Osteoblast (primary cell): Measurements from ENCODE around the gene PRPSAP1. TPM values are rescaled to one million over a fixed set of nuclear protein-coding genes. Genes with fewer than 3 reads are reported as not detected.
"Not testable (repeated sequence)": the region's sequence is repeated elsewhere in the genome, so short reads cannot be mapped to it uniquely, and the experiment has no call there.

Experiments used
- DNase-seq: peaks from one replicate; pipeline ENCODE4 v3.0.0; 2011; ENCODE audit warnings: low spot score, mixed read lengths; ENCODE audit not compliant: insufficient read length; ENCODE audit errors: missing footprints
- H2AFZ ChIP-seq: 2 replicates; pipeline ENCODE4 v1.6.0; 2011; ENCODE audit warnings: mild to moderate bottlenecking, low read length
- H3K27ac ChIP-seq: 2 replicates; pipeline ENCODE4 v1.5.1; 2011; ENCODE audit warnings: mild to moderate bottlenecking, low read depth, low read length, moderate library complexity
- H3K27me3 ChIP-seq: 2 replicates; pipeline ENCODE4 v1.6.0; 2012; ENCODE audit warnings: mild to moderate bottlenecking, control low read depth, inconsistent platforms, low read length, moderate library complexity; ENCODE audit not compliant: insufficient read depth
- H3K36me3 ChIP-seq: 2 replicates; pipeline ENCODE4 v1.5.1; 2011; ENCODE audit warnings: mild to moderate bottlenecking, low read length, control low read depth, moderate library complexity; ENCODE audit not compliant: insufficient read depth
- H3K4me1 ChIP-seq: 2 replicates; pipeline ENCODE4 v1.5.1; 2011; ENCODE audit warnings: mild to moderate bottlenecking, low read length, control low read depth, moderate library complexity; ENCODE audit not compliant: insufficient read depth
- H3K4me2 ChIP-seq: 2 replicates; pipeline ENCODE4 v1.6.0; 2011; ENCODE audit warnings: mild to moderate bottlenecking, low read length; ENCODE audit not compliant: insufficient read depth
- H3K4me3 ChIP-seq: fragments of 200-600 bp; sonication (generic); 3 replicates; pipeline ENCODE4 v1.5.1; 2012; ENCODE audit warnings: mild to moderate bottlenecking, low read length, inconsistent platforms; ENCODE audit not compliant: insufficient read depth
- H3K79me2 ChIP-seq: 2 replicates; pipeline ENCODE4 v1.6.0; 2012; ENCODE audit warnings: mild to moderate bottlenecking, low read length, control low read depth, inconsistent platforms; ENCODE audit not compliant: insufficient read depth
- H3K9me3 ChIP-seq: 2 replicates; pipeline ENCODE4 v1.5.1; 2011; ENCODE audit warnings: low read depth, low read length, control low read depth
- H4K20me1 ChIP-seq: 2 replicates; pipeline ENCODE4 v1.6.0; 2012; ENCODE audit warnings: mild to moderate bottlenecking, low read length, control low read depth; ENCODE audit not compliant: insufficient read depth
- CTCF ChIP-seq: IDR thresholded peaks from 2 replicates; pipeline ENCODE4 v1.5.1; 2011; ENCODE audit warnings: mild to moderate bottlenecking, low read depth, low read length, moderate library complexity; ENCODE audit errors: extremely low read depth
- total RNA-seq: library from RNA; depleted of rRNA; stranded (reverse); fragments of >200 nt; gene quantifications from 2 replicates; pipeline ENCODE4 v1.2.3, GENCODE V29; 2012

The PRPSAP1 gene
- total RNA-seq, 1 donor, result 79.6 TPM

DNA sequence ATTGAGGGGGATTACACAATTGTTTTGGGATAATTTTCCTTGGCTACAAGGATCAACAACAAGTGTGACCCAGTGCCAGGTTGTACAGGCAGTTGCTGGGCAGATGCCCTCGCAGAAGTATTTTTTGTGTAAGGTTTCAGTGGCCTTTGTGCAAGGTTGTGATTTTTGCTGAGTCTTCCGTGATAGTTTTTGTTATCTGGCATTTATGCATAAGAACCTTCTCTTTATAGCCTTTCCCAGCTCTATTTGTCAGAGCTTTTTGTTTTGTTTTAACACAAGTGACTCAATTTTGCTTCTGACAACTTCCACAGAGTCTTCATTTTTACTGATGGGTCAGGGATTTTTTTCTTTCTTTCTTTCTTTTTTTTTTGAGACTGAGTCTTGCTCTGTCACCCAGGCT lies 6.7 kb upstream of the PRPSAP1 start:
- peak; percentile 65 for DNase-seq
- Histone ChIP-seq H2AFZ (peak overlapping the region; percentile 50), H3K27me3 (no peaks in the 10 kb centered on the region), H3K36me3 (no peaks in the 10 kb centered on the region), H3K9me3 (no peaks in the 10 kb centered on the region), H3K27ac (peak overlapping the region; percentile 59), H3K4me3 (no peak overlapping the region), H3K4me2 (peak overlapping the region; percentile 44), H3K4me1 (peaks cover 10% of the 10 kb centered on the region), H4K20me1 (no peaks in the 10 kb centered on the region), H3K79me2 (no peaks in the 10 kb centered on the region)
- no peak for TF ChIP-seq CTCF

DNA sequence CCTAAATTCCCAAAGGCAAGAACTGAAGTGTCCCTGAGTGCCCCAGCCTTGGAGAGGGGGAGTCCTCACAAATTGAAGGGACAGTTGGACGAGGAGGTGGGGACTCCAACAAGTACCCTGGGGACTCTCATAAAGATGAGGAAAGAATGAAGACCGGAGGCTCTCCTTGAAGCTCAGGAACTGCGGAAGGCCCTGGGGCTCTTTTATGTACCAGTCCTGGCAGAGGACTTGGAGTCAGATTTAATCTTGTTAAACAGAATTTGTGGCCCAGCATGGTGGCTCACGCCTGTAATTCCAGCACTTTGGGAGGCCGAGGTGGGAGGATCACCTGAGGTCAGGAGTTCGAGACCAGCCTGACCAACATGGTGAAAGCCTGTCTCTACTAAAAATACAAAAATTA lies 6.1 kb upstream of the PRPSAP1 start:
- not testable (repeated sequence) for DNase-seq, H3K4me3 ChIP-seq, H3K9me3 ChIP-seq, H3K36me3 ChIP-seq, H4K20me1 ChIP-seq, H3K4me2 ChIP-seq, H2AFZ ChIP-seq, H3K27me3 ChIP-seq, H3K79me2 ChIP-seq
- peak overlapping the region; percentile 59 for H3K27ac ChIP-seq
- H3K4me1 ChIP-seq, result peaks cover 12% of the 10 kb centered on the region

DNA sequence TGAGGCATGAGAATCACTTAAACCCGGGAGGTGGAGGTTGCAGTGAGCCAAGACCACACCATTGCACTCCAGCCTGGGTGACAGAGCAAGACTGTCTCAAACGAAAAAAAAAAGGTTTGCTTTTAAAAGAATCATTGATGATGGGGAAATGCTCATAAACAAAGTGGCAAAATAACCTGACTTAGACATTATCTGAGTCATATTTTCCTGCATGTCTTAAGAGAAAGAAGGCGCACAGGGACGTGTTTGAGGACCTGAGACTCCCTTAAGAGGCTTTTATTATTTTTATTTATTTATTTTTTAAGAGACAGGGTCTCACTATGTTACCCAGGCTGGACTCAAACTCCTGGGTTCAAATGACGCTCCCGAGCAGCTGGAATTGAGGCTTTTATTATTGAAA lies 5.7 kb upstream of the PRPSAP1 start:
- Histone ChIP-seq H3K4me2 (no peak overlapping the region), H3K9me3 (no peaks in the 10 kb centered on the region), H3K27ac (no peak overlapping the region), H3K27me3 (no peaks in the 10 kb centered on the region), H3K4me1 (peaks cover 16% of the 10 kb centered on the region), H4K20me1 (no peaks in the 10 kb centered on the region), H3K36me3 (no peaks in the 10 kb centered on the region), H2AFZ (no peak overlapping the region), H3K4me3 (no peak overlapping the region), H3K79me2 (no peaks in the 10 kb centered on the region)
- no peak for TF ChIP-seq CTCF
- DNase-seq, result no peak

- no peak overlapping the region for H3K27ac ChIP-seq
- peaks cover 21% of the 10 kb centered on the region for H3K4me1 ChIP-seq
- no peak overlapping the region for H3K4me2 ChIP-seq
- H3K4me3 ChIP-seq, result no peak overlapping the region
- no peaks in the 10 kb centered on the region for H3K27me3 ChIP-seq
- no peak for DNase-seq
- peaks cover 8% of the 10 kb centered on the region for H3K79me2 ChIP-seq
- no peaks in the 10 kb centered on the region for H4K20me1 ChIP-seq
- no peaks in the 10 kb centered on the region for H3K9me3 ChIP-seq
- no peaks in the 10 kb centered on the region for H3K36me3 ChIP-seq
- no peak for TF ChIP-seq CTCF
- H2AFZ ChIP-seq, result no peak overlapping the region
These were observed 4.0 kb upstream of the PRPSAP1 start for GRCh38 chr17:76357597-76358158.
